GM12878 (cell line): ENCODE results near the gene OVCA2. TPM values are rescaled to one million over a fixed set of nuclear protein-coding genes. Genes with fewer than 3 reads are reported as not detected.

Experiments
- BACH1 ChIP-seq: fragments of 450-650 bp; IDR thresholded peaks from 2 replicates; pipeline ENCODE4 v1.6.1; 2017; ENCODE audit warnings: mild to moderate bottlenecking, borderline replicate concordance
- CHD1 ChIP-seq: IDR thresholded peaks from 2 replicates; pipeline ENCODE4 v1.6.1; 2012; ENCODE audit warnings: low read depth, low read length, improper control_type of control experiment
- DPF2 ChIP-seq: fragments of 450-650 bp; IDR thresholded peaks from 2 replicates; pipeline ENCODE4 v1.6.1; 2017; ENCODE audit warnings: mild to moderate bottlenecking
- IKZF1 ChIP-seq: fragments of 450-650 bp; conservative IDR thresholded peaks from 2 replicates; pipeline ENCODE4 v1.6.1; 2017; ENCODE audit warnings: antibody characterized with exemption, mild to moderate bottlenecking
- LARP7 ChIP-seq: fragments of 450-650 bp; IDR thresholded peaks from 2 replicates; pipeline ENCODE4 v1.6.1; 2017; ENCODE audit warnings: mild to moderate bottlenecking
- MYC ChIP-seq: IDR thresholded peaks from 2 replicates; pipeline ENCODE4 v1.6.1; 2011; ENCODE audit warnings: mild to moderate bottlenecking, low read length, moderate library complexity, inconsistent platforms; ENCODE audit not compliant: insufficient read depth, insufficient replicate concordance, insufficient read length, severe bottlenecking
- RELA ChIP-seq: fragments of 450-650 bp; IDR thresholded peaks from 2 replicates; pipeline ENCODE4 v1.8.0; 2014; ENCODE audit warnings: borderline replicate concordance; ENCODE audit not compliant: partially characterized antibody
- SIN3A ChIP-seq: IDR thresholded peaks from 2 replicates; pipeline ENCODE4 v1.6.1; 2012; ENCODE audit warnings: low read depth, low read length, improper control_type of control experiment
- SMARCA5 ChIP-seq: fragments of 450-650 bp; IDR thresholded peaks from 2 replicates; pipeline ENCODE4 v1.6.1; 2017; ENCODE audit warnings: mild to moderate bottlenecking
- WRNIP1 ChIP-seq: IDR thresholded peaks from 2 replicates; pipeline ENCODE4 v1.6.1; 2011; ENCODE audit warnings: low read depth, low read length, improper control_type of control experiment, borderline replicate concordance
- ZNF217 ChIP-seq: fragments of 450-650 bp; IDR thresholded peaks from 2 replicates; pipeline ENCODE4 v1.6.1; 2017; ENCODE audit warnings: antibody characterized with exemption, mild to moderate bottlenecking
- polyA plus RNA-seq, 11 experiments: library from polyadenylated mRNA; depleted of rRNA in 4 of 11; unstranded in 6 of 11; stranded (reverse) in 5 of 11; fragments of >200 nt; fragmentation: Nextera tagmentation in 4 of 11; fragmentation: Illumina TruSeq in 1 of 11; extraction: Ambion mirVana in 4 of 11; extraction: Trizol in 1 of 11; gene quantifications; 1 replicate in 1 of 11; 2 replicates in 10 of 11; pipeline versions ENCODE4 v1.2.1 to v1.2.3, GENCODE V29; 2011 to 2016; ENCODE audit warnings: inconsistent platforms in 2 of 11, missing spikeins in 2 of 11, low read depth in 1 of 11
- total RNA-seq, 4 experiments: library from RNA; depleted of rRNA in 3 of 4; stranded (reverse); fragments of >200 nt in 3 of 4; fragmentation: Illumina TruSeq in 1 of 4; extraction: Trizol in 1 of 4; gene quantifications; 2 replicates each; pipeline versions ENCODE4 v1.2.1 to v1.2.3, GENCODE V29; 2013 to 2021
- TF ChIP-seq, protein P1 (sequence below): fragments of 450-650 bp; IDR thresholded peaks from 2 replicates; pipeline ENCODE4 v1.6.1; 2017; ENCODE audit warnings: mild to moderate bottlenecking, moderate library complexity
- TF ChIP-seq, protein P2 (sequence below): fragments of 450-650 bp; IDR thresholded peaks from 2 replicates; pipeline ENCODE4 v1.6.1; 2018; ENCODE audit warnings: borderline replicate concordance, mild to moderate bottlenecking; ENCODE audit not compliant: partially characterized antibody
- TF ChIP-seq, protein P3 (sequence below): IDR thresholded peaks from 2 replicates; pipeline ENCODE4 v1.6.1; 2012; ENCODE audit warnings: mild to moderate bottlenecking, low read depth, low read length
- TF ChIP-seq, protein P4 (sequence below): IDR thresholded peaks from 2 replicates; pipeline ENCODE4 v1.6.1; 2012; ENCODE audit warnings: low read depth, low read length, improper control_type of control experiment

OVCA2 gene
- total and polyA plus RNA-seq, 10 of the 15 experiments (the other 5 are each of a cell fraction or from before 2014, with no cell fraction given), result 6.1 to 75.3 (median 40.7) TPM

DNA sequence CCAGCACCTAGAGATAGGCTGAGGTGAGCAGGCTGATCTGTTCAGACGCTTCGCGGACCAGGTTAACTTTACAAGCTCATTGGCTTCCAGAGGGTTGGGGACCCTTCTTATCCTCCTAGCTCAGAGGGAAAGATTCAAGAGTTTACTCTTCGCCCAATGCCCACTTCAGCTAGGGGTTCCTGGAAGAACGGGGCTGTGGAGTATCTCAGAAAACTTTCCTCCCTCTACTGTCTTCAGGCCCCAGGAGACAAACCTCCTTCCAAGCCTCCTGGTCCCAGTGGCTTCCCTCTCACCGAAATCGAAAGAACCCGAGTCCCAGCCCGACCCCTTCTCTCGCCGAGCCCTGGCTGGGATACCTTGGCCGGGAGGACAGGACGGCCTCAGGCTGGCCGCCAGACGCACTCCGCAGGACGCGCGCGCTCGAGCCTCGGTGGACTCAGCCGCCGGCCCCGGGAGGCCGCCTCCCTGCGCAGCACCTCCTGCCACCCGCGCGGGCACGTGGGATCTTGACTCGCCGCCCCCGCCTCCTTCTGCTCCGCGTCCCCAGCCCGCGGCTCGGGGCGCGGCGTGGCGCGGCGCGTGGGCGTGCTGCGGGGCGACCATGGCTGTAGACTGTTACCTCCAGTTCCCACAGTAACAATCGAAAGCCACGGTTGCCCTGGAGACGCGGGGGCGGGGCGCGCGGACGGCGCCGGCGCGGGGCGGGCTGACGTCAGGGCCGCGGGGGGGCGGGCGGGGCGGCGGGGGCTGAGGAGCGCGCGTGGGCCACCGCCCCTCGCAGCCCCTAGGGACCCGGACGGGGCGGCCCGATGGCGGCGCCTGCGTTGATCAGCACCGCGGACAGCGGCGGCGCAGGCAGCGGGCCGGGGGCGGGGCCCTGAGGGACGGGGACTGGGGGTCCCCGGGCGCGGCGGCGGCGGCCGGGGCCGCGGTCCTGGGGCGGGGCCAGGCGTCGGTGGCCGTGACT, 7.8 kb downstream of the OVCA2 start (continued):
- TF ChIP-seq, protein P1, sequence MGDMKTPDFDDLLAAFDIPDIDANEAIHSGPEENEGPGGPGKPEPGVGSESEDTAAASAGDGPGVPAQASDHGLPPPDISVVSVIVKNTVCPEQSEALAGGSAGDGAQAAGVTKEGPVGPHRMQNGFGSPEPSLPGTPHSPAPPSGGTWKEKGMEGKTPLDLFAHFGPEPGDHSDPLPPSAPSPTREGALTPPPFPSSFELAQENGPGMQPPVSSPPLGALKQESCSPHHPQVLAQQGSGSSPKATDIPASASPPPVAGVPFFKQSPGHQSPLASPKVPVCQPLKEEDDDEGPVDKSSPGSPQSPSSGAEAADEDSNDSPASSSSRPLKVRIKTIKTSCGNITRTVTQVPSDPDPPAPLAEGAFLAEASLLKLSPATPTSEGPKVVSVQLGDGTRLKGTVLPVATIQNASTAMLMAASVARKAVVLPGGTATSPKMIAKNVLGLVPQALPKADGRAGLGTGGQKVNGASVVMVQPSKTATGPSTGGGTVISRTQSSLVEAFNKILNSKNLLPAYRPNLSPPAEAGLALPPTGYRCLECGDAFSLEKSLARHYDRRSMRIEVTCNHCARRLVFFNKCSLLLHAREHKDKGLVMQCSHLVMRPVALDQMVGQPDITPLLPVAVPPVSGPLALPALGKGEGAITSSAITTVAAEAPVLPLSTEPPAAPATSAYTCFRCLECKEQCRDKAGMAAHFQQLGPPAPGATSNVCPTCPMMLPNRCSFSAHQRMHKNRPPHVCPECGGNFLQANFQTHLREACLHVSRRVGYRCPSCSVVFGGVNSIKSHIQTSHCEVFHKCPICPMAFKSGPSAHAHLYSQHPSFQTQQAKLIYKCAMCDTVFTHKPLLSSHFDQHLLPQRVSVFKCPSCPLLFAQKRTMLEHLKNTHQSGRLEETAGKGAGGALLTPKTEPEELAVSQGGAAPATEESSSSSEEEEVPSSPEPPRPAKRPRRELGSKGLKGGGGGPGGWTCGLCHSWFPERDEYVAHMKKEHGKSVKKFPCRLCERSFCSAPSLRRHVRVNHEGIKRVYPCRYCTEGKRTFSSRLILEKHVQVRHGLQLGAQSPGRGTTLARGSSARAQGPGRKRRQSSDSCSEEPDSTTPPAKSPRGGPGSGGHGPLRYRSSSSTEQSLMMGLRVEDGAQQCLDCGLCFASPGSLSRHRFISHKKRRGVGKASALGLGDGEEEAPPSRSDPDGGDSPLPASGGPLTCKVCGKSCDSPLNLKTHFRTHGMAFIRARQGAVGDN, result peak; percentile 66
- peak; percentile 76 for TF ChIP-seq DPF2
- TF ChIP-seq BACH1, result peak; percentile 94
- TF ChIP-seq SMARCA5, result peak; percentile 52
- TF ChIP-seq, protein P2, sequence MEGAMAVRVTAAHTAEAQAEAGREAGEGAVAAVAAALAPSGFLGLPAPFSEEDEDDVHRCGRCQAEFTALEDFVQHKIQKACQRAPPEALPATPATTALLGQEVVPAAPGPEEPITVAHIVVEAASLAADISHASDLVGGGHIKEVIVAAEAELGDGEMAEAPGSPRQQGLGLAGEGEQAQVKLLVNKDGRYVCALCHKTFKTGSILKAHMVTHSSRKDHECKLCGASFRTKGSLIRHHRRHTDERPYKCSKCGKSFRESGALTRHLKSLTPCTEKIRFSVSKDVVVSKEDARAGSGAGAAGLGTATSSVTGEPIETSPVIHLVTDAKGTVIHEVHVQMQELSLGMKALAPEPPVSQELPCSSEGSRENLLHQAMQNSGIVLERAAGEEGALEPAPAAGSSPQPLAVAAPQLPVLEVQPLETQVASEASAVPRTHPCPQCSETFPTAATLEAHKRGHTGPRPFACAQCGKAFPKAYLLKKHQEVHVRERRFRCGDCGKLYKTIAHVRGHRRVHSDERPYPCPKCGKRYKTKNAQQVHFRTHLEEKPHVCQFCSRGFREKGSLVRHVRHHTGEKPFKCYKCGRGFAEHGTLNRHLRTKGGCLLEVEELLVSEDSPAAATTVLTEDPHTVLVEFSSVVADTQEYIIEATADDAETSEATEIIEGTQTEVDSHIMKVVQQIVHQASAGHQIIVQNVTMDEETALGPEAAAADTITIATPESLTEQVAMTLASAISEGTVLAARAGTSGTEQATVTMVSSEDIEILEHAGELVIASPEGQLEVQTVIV, result no peak
- TF ChIP-seq WRNIP1, result no peak
- no peak for TF ChIP-seq CHD1
- 0 out of 2 replicates have a peak, but pooled peaks have one; percentile 26 for TF ChIP-seq ZNF217
- TF ChIP-seq RELA, result peak; percentile 26
- TF ChIP-seq, protein P3, sequence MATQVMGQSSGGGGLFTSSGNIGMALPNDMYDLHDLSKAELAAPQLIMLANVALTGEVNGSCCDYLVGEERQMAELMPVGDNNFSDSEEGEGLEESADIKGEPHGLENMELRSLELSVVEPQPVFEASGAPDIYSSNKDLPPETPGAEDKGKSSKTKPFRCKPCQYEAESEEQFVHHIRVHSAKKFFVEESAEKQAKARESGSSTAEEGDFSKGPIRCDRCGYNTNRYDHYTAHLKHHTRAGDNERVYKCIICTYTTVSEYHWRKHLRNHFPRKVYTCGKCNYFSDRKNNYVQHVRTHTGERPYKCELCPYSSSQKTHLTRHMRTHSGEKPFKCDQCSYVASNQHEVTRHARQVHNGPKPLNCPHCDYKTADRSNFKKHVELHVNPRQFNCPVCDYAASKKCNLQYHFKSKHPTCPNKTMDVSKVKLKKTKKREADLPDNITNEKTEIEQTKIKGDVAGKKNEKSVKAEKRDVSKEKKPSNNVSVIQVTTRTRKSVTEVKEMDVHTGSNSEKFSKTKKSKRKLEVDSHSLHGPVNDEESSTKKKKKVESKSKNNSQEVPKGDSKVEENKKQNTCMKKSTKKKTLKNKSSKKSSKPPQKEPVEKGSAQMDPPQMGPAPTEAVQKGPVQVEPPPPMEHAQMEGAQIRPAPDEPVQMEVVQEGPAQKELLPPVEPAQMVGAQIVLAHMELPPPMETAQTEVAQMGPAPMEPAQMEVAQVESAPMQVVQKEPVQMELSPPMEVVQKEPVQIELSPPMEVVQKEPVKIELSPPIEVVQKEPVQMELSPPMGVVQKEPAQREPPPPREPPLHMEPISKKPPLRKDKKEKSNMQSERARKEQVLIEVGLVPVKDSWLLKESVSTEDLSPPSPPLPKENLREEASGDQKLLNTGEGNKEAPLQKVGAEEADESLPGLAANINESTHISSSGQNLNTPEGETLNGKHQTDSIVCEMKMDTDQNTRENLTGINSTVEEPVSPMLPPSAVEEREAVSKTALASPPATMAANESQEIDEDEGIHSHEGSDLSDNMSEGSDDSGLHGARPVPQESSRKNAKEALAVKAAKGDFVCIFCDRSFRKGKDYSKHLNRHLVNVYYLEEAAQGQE, result peak; percentile 97
- TF ChIP-seq, protein P4, sequence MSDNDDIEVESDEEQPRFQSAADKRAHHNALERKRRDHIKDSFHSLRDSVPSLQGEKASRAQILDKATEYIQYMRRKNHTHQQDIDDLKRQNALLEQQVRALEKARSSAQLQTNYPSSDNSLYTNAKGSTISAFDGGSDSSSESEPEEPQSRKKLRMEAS, result peak; percentile 76
- TF ChIP-seq LARP7, result peak; percentile 75
- TF ChIP-seq IKZF1, result peak; percentile 58; the same call in 1 of the 2 replicates
- TF ChIP-seq MYC, result no peak
- TF ChIP-seq SIN3A, result peak; percentile 93; the same call in 1 of the 2 replicates
